Epithelial cell of esophagus (primary cell): ENCODE measurements around the gene AKIRIN1.

ENCODE experiments used
- DNase-seq: peaks from one replicate; pipeline ENCODE4 v3.0.0; 2010; ENCODE audit warnings: low read depth
- H3K4me3 ChIP-seq: 2 replicates; pipeline ENCODE4 v1.5.1; 2011; ENCODE audit warnings: mild to moderate bottlenecking, low read length, control low read depth
- TF ChIP-seq, protein P1 (sequence below): IDR thresholded peaks from 2 replicates; pipeline ENCODE4 v1.5.1; 2011; ENCODE audit warnings: low read depth, mild to moderate bottlenecking, low read length, control low read depth, inconsistent platforms; ENCODE audit not compliant: insufficient read depth; ENCODE audit errors: missing control alignments

AKIRIN1 gene

DNA sequence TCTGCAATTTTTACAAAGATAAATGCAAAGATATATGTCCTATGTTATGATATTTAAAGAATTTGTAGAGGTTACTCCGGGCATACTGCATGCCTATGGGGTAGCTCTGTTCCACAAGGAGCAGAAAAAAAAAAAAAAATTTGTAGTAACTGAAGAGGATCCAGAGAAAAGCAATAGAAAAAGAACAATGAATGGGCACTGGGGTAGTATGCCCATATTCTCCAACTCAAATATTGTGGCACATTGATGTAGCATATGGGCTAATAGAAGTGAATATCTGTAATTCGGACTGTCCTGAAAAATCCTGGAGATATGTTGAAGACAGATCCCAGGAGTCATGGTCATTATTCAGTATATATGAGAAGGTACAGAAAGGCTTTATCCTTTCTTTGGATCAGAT is 1.1 kb upstream of the AKIRIN1 start:
- DNase-seq, result no peak
- H3K4me3 ChIP-seq, result no peak overlapping the region
- TF ChIP-seq, protein P1, sequence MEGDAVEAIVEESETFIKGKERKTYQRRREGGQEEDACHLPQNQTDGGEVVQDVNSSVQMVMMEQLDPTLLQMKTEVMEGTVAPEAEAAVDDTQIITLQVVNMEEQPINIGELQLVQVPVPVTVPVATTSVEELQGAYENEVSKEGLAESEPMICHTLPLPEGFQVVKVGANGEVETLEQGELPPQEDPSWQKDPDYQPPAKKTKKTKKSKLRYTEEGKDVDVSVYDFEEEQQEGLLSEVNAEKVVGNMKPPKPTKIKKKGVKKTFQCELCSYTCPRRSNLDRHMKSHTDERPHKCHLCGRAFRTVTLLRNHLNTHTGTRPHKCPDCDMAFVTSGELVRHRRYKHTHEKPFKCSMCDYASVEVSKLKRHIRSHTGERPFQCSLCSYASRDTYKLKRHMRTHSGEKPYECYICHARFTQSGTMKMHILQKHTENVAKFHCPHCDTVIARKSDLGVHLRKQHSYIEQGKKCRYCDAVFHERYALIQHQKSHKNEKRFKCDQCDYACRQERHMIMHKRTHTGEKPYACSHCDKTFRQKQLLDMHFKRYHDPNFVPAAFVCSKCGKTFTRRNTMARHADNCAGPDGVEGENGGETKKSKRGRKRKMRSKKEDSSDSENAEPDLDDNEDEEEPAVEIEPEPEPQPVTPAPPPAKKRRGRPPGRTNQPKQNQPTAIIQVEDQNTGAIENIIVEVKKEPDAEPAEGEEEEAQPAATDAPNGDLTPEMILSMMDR, result no peak

DNA sequence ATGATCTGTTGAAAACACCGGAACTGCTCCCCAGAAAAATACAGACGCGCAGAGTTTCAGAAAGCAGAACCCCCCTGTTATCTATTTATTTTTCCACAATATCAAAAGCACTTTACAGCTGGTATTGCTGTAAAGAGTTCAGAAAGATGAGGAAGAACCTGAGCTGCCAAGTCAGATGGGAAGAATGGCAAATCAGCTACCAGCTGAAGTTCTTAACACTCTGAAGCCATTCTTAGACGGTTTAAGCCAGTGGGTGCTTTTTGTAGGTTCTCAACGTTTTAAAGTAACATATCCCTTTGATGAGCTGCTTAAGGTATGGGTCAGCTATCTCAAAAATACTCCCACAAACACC is 714 bp upstream of the AKIRIN1 start:
- TF ChIP-seq, protein P1, result no peak
- peak; percentile 20 for DNase-seq
- peak overlapping the region; percentile 52 for H3K4me3 ChIP-seq

DNA sequence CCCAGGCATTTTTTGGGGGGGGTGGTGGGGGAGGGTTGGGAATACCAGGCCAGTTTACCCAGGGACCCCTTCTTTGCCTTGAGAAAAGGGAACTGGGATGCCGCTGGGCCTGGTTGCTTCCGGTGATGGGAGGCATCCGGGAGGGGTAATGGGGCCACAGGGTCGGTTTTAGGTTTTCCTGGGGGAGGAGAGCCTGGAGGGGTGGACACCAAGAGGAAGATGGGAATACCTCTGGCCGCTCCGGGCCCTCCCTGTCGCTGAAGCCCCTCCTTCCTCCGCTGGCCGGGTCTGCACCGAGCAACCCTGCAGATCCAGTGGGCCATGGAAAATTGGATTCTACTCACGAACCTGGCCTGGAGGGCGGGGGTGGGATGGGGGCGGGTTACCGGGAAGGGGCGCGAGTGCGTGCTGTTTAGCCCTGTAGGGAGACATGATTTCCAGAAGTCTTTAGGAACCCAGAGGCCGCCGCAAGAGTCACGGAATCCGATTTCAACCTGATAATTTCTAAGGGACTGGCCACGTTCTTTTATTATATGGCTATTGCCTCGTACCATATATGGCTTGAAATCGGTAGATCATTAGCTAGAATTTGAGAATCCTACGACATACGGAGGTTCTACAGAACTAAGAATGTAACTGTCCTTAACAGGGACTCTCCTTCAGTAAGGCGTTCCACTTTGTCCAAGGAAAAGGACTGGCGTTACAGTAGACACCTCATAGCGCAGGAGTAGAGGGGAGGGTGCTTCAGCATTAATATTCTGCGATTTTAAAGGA is 749 bp downstream of the AKIRIN1 start:
- TF ChIP-seq, protein P1, result no peak
- peak; percentile 21 for DNase-seq
- peak overlapping the region; percentile 91 for H3K4me3 ChIP-seq

DNA sequence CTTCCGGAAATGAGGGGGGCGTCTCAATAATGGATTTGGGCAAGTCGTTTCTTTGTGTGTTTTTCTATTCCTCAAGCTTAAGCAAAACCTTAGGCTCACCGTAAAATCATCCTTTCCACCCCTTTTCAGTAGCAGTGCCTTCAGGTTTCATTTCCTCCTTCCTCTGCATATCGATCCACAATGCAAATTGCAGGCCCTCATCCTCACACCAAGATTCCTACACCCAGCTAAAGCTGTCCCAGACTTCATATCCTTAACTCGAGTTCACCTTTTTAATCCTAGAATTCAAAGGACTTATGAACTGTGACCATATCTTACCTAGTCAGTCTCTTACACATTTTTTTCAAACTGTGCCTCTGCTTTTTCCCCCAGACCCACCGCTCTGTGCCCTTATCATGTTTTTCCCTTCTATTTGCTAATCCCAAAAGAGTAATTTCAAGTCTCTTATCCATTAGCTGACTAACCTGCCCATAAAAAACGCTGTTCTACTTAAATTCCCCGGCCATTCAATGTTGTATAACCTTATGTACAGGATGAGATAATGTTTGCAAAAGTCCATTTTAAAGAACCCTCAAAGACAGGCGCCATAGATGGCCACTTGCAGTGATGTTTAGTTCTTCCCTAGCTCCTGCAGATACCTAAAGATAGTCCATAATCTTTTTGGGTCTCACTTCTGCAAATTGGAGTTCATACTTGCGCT is 1.5 kb downstream of the AKIRIN1 start:
- H3K4me3 ChIP-seq, result peak overlapping the region; percentile 91
- TF ChIP-seq, protein P1, result no peak
- no peak for DNase-seq

DNA sequence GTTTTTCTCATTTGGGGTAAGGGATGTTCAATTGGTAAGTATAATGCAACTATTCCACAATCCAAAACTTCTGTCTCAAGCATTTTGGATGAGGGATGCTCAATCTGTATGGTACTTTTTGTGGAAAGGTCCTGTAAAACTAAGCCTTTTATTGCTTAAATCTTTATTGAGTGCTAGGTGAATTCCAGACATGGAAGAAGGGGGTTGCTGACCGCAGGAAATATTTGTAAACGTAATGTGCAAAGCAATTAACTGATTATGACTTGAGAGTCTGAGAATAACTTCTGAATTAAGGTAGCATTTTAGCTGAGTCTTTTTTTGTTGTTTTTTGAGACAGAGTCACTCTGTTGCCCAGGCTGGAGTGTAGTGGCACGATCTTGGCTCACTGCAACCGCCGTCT is 3.1 kb downstream of the AKIRIN1 start:
- DNase-seq, result no peak
- TF ChIP-seq, protein P1, result no peak
- no peak overlapping the region for H3K4me3 ChIP-seq

DNA sequence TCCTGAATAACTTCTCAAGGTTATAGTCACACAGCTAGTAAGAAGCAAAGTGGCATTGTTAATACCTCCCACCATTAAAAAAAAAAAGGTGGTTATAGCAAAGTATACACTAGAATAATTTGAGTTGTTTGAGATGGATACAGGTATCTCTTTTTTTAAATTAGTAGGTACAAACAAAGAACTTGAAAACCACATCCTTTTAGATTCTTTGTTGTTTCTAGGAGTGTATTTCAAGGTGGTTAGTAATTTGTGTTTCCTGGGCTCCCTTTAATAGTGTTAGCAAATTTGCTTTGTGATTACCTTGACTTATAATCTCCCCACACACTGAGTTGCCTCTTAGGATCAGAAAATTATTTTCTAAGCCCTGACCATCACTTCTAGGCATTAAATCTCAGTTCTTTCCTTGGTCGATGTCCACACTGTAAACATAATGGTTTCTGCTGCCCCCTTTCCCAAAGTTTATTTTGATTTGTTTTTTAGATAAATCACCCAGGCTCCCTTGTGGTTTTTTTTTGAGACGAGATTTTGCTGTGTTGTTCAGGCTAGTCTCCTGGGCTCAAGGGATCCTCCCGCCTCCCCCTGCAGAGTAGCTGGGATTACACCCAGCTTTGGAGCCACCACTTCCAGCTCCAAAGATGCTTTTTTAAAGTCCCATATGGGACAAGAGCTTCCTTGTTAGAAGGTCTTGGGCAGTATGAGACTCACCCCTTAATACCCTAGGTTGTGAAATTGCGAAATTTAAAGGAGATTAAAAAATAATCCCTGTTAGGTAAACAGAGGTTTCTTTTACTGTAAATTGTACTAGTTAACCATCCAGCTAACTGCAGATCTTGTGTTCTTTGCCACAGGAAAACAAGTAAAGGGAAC is 6.2 kb downstream of the AKIRIN1 start:
- H3K4me3 ChIP-seq, result no peak overlapping the region
- TF ChIP-seq, protein P1, result no peak
- no peak for DNase-seq
